Kidney (tissue), 14 donors: Measurements from ENCODE around the gene SLC25A12. TPM values are rescaled to one million over a fixed set of nuclear protein-coding genes. Genes with fewer than 3 reads are reported as not detected.

Experiments used
- DNase-seq, 5 donors: peaks; one replicate each; pipeline ENCODE4 v3.0.0-alpha.2; 2013 to 2020
- FAIRE-seq: peaks from 2 replicates; lab custom pipeline; 2012; peaks lifted over from hg19 to GRCh38; lab: Jason Lieb, UNC
- H3K27ac ChIP-seq, 2 donors: one replicate each; pipeline ENCODE4 v1.7.0; 2013; ENCODE audit warnings: low read depth in 2 of 2, low read length in 2 of 2, inconsistent platforms in 1 of 2
- H3K27me3 ChIP-seq: one replicate; pipeline ENCODE4 v1.7.1; 2013; ENCODE audit warnings: low read length, inconsistent platforms; ENCODE audit not compliant: control insufficient read depth, insufficient read depth
- H3K36me3 ChIP-seq, 3 donors: one replicate each; pipeline versions ENCODE4 v1.7.0 to v1.7.1; 2013; ENCODE audit warnings: low read length in 3 of 3, control low read depth in 1 of 3, inconsistent platforms in 1 of 3; ENCODE audit not compliant: insufficient read depth in 3 of 3, control insufficient read depth in 2 of 3
- H3K4me1 ChIP-seq, 3 donors: one replicate each; pipeline versions ENCODE4 v1.7.0 to v1.7.1; 2013; ENCODE audit warnings: low read length in 3 of 3, inconsistent platforms in 1 of 3, low read depth in 1 of 3; ENCODE audit not compliant: control insufficient read depth in 2 of 3, insufficient read depth in 2 of 3
- H3K4me3 ChIP-seq, 3 donors: one replicate each; pipeline versions ENCODE4 v1.7.0 to v1.8.1; 2013; ENCODE audit warnings: low read length in 3 of 3, control low read depth in 1 of 3, inconsistent platforms in 1 of 3
- H3K9ac ChIP-seq, 3 donors: one replicate each; pipeline versions ENCODE4 v1.7.0 to v1.7.1; 2013; ENCODE audit warnings: low read length in 3 of 3, control low read depth in 1 of 3, inconsistent platforms in 1 of 3
- H3K9me3 ChIP-seq, 3 donors: one replicate each; pipeline versions ENCODE4 v1.7.0 to v1.7.1; 2013; ENCODE audit warnings: low read length in 3 of 3, control low read depth in 1 of 3, inconsistent platforms in 1 of 3; ENCODE audit not compliant: control insufficient read depth in 2 of 3, insufficient read depth in 1 of 3
- intact Hi-C: fragments of 100-400 bp; cut with DNase I; formaldehyde crosslinking; loops from one replicate; pipeline ENCODE4 v1.11.1; 2022
- polyA plus RNA-seq: library from polyadenylated mRNA; stranded (reverse); fragments of 350-450 nt; fragmentation: Illumina TruSeq; extraction: RNeasy Lipid Tissue Mini Kit (QIAGEN cat#74804); gene quantifications from one replicate; pipeline ENCODE4 v1.2.3, GENCODE V29; 2014; ENCODE audit warnings: low read depth, low replicate concordance; ENCODE audit not compliant: insufficient read depth
- total RNA-seq: library from RNA; stranded (reverse); fragmentation: NEBNext Ultra II Directional; extraction: Animal tissue kit (Norgen Biotek cat#: 25700); gene quantifications from one replicate; pipeline ENCODE4 v1.2.1, GENCODE V29; 2021
- TF ChIP-seq, protein P1 (sequence below): IDR thresholded peaks from 3 replicates; pipeline ENCODE4 v1.5.1; 2012; ENCODE audit warnings: mild to moderate bottlenecking, moderate library complexity, borderline replicate concordance; ENCODE audit not compliant: insufficient read depth; ENCODE audit errors: extremely low read depth
- donor health status: control.
- donor health status: control.
- donor health status: control.
- donor health status: control.
- donor health status: control.
- donor health status: DM: yes; HTN: yes; CAD: no.
- donor health status: Normal renal cell carcinoma (clear cell type).

Gene SLC25A12
- total and polyA plus RNA-seq, 2 donors from 2014 or later = 21.8 to 24.8 TPM

DNA sequence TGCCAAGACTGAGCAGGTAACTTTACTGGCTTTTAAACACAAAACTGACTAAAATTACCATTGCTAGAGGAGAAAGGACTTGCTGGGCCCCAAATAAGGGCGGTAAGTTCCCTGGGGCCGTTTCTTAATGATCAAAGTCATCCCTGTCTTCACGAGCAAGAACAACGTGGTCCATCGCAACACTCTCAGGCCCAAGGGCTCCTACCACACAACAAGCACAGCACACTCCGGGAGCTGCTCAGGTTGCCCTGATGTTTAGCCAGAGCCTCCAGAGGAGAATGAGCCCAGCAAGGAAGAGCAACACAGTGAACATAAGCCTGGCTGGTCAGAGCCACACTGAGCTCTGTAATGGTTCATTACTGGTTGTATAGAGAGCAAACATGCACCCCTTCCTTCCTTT, 104.1 kb downstream of the SLC25A12 start:
- Histone ChIP-seq H3K9ac (no peak overlapping the region), H3K27ac (no peak overlapping the region), H3K4me1 (no peaks in the 10 kb centered on the region), H3K27me3 (no peaks in the 10 kb centered on the region), H3K36me3 (peaks cover 0 to 35% (median 25%) of the 10 kb centered on the region in 3 donors), H3K9me3 (no peaks in the 10 kb centered on the region), H3K4me3 (no peak overlapping the region)
- intact Hi-C loops = no loop called here
- FAIRE-seq = no peak
- TF ChIP-seq, protein P1, sequence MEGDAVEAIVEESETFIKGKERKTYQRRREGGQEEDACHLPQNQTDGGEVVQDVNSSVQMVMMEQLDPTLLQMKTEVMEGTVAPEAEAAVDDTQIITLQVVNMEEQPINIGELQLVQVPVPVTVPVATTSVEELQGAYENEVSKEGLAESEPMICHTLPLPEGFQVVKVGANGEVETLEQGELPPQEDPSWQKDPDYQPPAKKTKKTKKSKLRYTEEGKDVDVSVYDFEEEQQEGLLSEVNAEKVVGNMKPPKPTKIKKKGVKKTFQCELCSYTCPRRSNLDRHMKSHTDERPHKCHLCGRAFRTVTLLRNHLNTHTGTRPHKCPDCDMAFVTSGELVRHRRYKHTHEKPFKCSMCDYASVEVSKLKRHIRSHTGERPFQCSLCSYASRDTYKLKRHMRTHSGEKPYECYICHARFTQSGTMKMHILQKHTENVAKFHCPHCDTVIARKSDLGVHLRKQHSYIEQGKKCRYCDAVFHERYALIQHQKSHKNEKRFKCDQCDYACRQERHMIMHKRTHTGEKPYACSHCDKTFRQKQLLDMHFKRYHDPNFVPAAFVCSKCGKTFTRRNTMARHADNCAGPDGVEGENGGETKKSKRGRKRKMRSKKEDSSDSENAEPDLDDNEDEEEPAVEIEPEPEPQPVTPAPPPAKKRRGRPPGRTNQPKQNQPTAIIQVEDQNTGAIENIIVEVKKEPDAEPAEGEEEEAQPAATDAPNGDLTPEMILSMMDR = no peak
- DNase-seq = no peak

DNA sequence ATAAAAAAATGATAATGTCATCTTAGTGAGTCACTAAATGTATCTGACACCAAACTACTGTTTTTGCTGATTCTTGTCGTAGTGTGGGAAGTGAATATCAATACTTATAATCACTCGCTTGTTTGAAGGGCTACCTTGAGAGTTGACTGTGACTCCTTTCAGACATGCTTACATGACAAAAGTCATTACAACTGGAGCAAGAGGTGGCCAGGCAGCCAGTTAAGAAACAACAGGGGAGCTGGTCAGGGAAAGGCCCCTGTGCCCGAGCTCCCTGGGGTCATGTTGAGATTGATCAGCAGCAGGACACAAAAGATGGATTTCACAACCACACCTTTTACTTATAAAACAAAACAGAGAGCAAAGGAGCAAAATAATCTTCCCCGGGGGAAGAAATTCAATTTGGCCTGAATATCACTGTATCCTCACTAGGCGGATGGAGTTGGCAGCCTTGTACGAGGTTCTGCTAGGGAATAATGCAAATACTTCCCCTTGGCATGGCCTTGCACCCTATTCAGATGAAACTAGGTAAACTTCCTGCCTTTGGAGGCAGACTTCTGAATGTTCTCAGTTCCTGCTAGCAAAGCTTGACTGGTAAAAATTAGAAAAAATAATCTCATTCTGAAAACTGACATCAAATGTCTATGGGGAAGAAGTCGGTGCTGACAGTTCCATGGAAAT, 105.6 kb downstream of the SLC25A12 start:
- DNase-seq (no peak), FAIRE-seq (no peak)
- Histone ChIP-seq H3K36me3 (peaks cover 0 to 45% (median 32%) of the 10 kb centered on the region in 3 donors), H3K4me3 (no peak overlapping the region), H3K27ac (no peak overlapping the region), H3K9me3 (no peaks in the 10 kb centered on the region), H3K9ac (no peak overlapping the region), H3K4me1 (no peaks in the 10 kb centered on the region), H3K27me3 (no peaks in the 10 kb centered on the region)
- TF ChIP-seq, protein P1 = no peak
- intact Hi-C loops = no loop called here

DNA sequence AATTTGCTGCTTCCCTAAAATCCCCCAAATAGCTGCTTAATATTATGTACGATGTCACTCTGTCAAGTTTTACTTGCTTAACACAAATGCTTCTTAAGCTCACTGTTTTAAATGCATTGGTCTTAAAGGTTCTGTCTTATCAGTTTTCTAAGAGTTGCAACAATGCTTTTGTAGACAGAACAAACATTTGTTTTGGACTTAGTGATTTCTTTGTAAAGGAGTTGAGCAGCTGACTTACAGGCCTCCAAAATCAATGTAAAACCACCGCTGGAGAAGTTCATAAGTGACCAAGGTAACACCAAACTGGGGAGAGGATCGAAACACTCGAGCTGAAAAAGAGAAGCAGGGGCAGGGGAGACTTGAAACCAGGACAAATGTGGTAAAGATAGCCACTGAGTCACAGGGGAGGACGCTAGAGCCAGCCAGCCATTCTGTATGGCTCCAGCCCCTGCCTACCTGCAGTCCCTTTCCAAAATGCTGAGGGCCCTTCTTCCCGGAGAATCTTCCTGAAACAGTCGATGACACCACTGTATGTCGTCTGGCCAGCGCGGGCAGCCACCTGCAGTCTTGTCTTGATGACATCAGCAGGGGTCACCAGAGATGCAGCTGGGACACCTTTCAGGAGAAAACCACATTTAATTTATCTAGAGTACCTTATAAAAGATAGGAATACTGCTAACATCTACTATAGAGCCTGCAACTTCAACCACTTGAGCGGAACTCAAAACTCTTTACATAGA, 106.5 kb downstream of the SLC25A12 start:
- DNase-seq (no peak), FAIRE-seq (no peak)
- intact Hi-C loops = no loop called here
- no peaks in the 10 kb centered on the region for H3K4me1 ChIP-seq
- no peaks in the 10 kb centered on the region for H3K9me3 ChIP-seq
- no peak overlapping the region for H3K9ac ChIP-seq
- peaks cover 0 to 41% (median 32%) of the 10 kb centered on the region in 3 donors for H3K36me3 ChIP-seq
- TF ChIP-seq, protein P1 = no peak
- no peak overlapping the region for H3K4me3 ChIP-seq
- H3K27me3 ChIP-seq = no peaks in the 10 kb centered on the region
- no peak overlapping the region for H3K27ac ChIP-seq
